SW 1271 (cell line): Measurements from ENCODE around the gene AK3.

ENCODE experiments used
- DNase-seq, 2 experiments: peaks; one replicate each; lab custom pipeline; 2025; lab: John Stamatoyannopoulos, UW

Gene AK3

GRCh38 chr9:4748612-4749011 lies 7.6 kb upstream of the AK3 start:
- DNase-seq: no peak

- no peak for DNase-seq
Measured at GRCh38 chr9:4746278-4747030, 5.5 kb upstream of the AK3 start.

DNA sequence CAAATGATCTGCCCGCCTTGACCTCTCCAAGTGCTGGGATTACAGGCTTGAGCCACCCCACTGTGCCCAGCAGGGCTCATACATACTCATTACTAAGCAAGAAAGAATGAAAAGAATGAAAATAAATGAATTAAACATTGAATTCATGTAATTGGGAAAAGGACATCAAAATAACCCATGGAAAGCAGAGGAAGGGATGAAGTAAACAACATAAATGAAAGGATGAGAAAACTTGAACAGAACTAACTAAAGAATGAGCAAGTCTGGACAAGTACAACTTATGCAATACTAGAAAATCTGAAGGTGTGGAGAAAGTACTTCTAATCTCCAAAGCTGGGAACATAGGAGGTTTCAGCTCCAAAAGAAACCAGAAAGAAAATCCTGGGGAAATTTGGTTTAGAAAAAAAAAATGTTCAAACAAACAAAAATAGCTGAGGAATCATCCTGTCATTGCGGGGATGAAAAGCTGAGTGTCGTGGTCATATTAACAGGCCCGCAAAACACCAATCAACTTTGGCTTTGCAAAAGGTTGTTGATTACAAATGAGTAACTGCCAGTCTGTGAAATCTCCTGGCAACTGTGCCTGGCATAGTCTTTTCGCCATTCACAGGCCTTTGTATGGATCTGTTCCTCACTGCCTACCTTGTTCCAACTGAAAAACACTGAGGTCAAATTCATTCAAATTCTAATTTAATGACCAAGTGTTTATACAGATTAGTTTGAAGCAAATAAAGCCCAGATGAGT lies 2.3 kb upstream of the AK3 start:
- DNase-seq: no peak

GRCh38 chr9:4742246-4742645 lies 1.2 kb upstream of the AK3 start:
- DNase-seq: no peak

- DNase-seq: no peak
Measured at GRCh38 chr9:4741365-4742089, 525 bp upstream of the AK3 start.

- DNase-seq: no peak
Measured at GRCh38 chr9:4740388-4740637, 689 bp downstream of the AK3 start.

- no peak for DNase-seq
Measured at GRCh38 chr9:4739587-4740387, 1.2 kb downstream of the AK3 start.

DNA sequence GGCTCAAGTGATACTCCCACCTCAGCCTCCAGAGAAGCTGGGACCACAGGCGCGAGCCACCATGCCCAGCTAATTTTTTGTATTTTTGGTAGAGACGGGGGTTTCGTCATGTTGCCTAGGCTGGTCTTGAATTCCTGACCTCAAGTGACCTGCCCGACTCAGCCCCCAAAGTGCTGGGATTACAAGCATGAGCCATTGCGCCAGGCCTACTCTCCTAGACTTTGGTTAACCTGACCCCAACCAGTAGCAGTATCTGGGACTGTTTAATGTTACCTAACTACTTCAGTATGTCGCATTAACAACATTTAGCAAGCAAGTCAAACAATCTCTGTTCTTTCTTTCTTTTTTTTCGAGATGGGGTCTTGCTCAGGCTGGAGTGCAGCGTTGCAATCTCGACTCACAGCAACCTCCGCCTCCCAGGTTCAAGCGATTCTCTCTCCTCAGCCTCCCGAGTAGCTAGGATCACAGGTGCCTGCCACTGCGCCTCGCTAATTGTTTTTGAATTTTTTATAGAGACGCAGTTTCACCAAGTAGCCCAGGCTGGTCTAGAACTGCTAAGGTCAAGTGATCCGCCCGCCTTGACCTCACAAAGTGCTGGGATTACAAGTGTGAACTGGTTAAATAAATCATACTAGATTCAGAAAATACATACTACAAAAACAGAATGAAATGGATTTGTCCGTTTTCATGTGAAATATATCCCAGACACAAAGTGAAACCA lies 2.0 kb downstream of the AK3 start:
- no peak for DNase-seq

DNA sequence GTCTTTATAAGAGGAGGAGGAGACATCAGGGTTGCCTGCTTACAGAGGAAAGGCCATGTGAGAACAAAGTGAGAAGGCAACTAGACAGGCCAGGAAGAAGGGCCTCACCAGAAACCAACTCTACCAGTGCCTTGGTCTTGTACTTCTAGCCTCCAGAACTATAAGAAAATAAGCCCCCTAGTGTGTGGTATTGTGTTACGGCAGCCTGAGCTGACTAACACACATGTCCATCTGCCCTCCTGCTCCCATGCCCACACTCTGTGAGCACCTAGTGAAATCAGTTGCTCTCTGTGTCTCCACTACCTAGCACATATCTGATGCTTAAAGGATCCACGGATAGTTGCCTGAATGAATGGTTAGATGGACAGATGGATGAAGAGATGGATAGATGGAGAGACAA lies 6.9 kb downstream of the AK3 start:
- DNase-seq: no peak

DNA sequence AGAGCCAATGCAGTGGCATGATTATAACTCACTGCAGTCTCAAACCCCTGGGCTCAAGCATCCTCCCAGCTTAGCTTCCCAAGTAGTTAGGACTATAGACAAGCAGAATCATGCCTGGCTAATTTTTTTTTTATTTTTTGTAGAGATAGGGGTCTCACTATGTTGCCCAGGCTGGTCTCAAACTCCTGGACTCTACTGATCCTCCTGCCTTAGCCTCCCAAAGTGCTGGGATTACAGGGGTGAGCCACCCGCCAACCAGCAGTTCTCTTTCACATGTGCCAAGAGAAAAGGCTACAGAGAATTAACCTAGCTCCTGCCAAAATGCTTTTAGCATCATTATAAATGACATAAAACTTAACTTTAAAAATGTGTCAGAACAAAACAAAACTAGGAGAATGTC lies 8.1 kb downstream of the AK3 start:
- DNase-seq: no peak

- DNase-seq: no peak
Measured at GRCh38 chr9:4727593-4727992, 13.4 kb downstream of the AK3 start.

GRCh38 chr9:4725706-4726442 lies 15.1 kb downstream of the AK3 start:
- no peak for DNase-seq

- no peak for DNase-seq
Measured at GRCh38 chr9:4721736-4722135, 19.3 kb downstream of the AK3 start.

DNA sequence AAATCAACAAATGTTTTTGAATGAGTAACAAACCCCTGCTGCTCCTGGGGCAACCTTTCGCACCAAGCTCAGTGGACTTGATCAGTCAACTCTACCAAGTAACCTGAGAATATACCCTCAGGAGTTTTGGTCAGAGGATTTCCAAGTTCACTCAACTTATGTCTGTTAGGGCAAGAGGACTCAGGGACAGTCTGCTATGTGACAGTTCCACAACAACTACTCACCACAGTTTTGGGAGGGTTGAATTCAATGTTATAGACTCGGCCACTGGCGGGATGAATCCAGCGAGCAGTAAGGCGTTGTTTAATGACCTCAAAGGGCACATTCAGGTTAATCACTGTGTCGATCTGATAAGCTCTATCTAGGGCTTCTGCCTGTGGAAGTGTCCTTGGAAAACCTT lies 22.1 kb downstream of the AK3 start:
- no peak for DNase-seq

- DNase-seq: no peak
Measured at GRCh38 chr9:4717815-4718214, 23.2 kb downstream of the AK3 start.

- DNase-seq: no peak
Measured at GRCh38 chr9:4716163-4716562, 24.8 kb downstream of the AK3 start.

DNA sequence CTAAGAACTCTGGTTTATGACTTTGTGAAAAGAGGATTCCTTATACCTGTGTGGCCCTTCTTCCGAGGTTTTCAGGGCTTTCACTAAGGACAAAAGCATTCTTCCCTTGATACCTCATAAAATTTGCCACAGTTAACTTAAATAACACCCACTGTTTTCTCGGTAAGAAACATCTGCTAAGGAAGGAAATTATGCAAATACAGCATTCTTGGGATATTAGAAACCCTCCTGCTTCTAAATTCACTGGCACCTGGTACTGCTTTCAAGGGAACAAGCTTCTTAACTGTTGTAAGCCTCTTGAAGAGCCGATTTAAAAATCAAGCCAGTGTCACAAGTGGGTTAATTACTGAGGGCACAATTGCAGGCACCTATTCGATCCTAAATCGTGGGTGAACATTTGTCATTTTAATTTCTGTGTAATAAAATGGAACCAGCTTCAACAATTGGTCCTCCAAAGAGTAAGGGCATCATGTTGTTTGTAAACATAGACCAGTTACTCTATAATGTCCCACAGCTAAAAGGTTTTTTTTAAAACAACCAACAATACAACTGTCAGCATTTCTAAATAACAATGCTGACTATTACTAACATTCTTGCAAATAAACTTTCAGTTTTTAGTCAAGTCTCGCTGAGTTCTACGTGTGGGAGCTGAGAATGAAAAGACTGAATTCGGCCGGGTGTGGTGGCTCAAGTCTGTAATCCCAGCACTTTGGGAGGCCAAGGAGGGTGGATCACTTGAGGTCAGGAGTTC lies 26.6 kb downstream of the AK3 start:
- no peak for DNase-seq

- no peak for DNase-seq
Measured at GRCh38 chr9:4713849-4714248, 27.2 kb downstream of the AK3 start.

DNA sequence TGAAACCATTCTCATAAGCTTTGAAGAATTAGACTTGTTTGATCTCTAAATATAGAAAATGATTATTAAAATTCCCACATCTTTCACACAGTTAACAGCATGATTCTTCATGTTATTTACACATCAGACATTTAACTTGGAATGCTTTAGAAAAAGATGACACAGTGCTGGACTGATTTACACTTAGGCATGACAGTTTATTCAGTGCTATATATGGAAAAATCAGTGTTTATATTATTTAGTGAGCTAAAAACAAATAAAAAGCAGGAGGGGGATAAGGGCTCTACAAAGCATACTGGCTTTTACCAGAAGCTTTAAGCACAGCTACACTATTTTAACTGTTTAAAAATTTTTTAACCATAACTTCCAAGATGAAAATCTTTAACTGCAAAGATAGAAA lies 31.6 kb downstream of the AK3 start:
- DNase-seq: no peak

GRCh38 chr9:4706971-4707622 lies 33.9 kb downstream of the AK3 start:
- no peak for DNase-seq
